ENCODE measurements around the gene GAL3ST2. TPM values are rescaled to one million over a fixed set of nuclear protein-coding genes. Genes with fewer than 3 reads are reported as not detected.

GAL3ST2 gene
- total and polyA plus RNA-seq, 12 donors = 0.16 to 1.8 (median 0.61) TPM; not detected in 4

GRCh38 chr2:241770185-241770935 lies 6.3 kb upstream of the GAL3ST2 start:
- DNase-seq = peak in 1 of 7 donors; percentile 46
- H3K4me3 ChIP-seq = no peak overlapping the region
- intact Hi-C loops (cut with DNase I) = no loop called here
- H3K9me3 ChIP-seq (replicated peaks in 1 of 3) = no peaks in the 10 kb centered on the region
- 49 to 62% (median 58%) methylated on average over 6 to 27 of the region's 27 CpGs for WGBS, 4 donors
- TF ChIP-seq POLR2A (IDR thresholded peaks at IDR 0.05) (no peak), CTCF (IDR thresholded peaks at IDR 0.05) (no peak)
- H3K36me3 ChIP-seq (replicated peaks in 1 of 2) = no peaks in the 10 kb centered on the region
- no peaks in the 10 kb centered on the region for H3K4me1 ChIP-seq (replicated peaks in 1 of 2)
- peak overlapping the region in 1 of 5 donors; percentile 66 for H3K27ac ChIP-seq
- peaks cover 9% of the 10 kb centered on the region for H3K27me3 ChIP-seq

- TF ChIP-seq CTCF (IDR thresholded peaks at IDR 0.05) (no peak), POLR2A (IDR thresholded peaks at IDR 0.05) (no peak)
- Histone ChIP-seq H3K36me3 (replicated peaks in 1 of 2) (no peaks in the 10 kb centered on the region), H3K4me3 (no peak overlapping the region), H3K9me3 (replicated peaks in 1 of 3) (no peaks in the 10 kb centered on the region), H3K27ac (peak overlapping the region in 1 of 5 donors; percentile 66), H3K27me3 (peaks cover 15% of the 10 kb centered on the region), H3K4me1 (replicated peaks in 1 of 2) (no peaks in the 10 kb centered on the region)
- peak in 1 of 7 donors; percentile 46 for DNase-seq
- 80 to 95% (median 90%) methylated on average over 1 to 12 of the region's 12 CpGs for WGBS, 4 donors
- intact Hi-C loops (cut with DNase I) = no loop called here
Observed at GRCh38 chr2:241770936-241771285, 5.7 kb upstream of the GAL3ST2 start.

- H3K9me3 ChIP-seq (replicated peaks in 1 of 3) = no peaks in the 10 kb centered on the region
- TF ChIP-seq POLR2A (IDR thresholded peaks at IDR 0.05) (no peak), CTCF (IDR thresholded peaks at IDR 0.05) (no peak)
- H3K4me3 ChIP-seq = no peak overlapping the region
- peak in 6 of 7 donors; percentile 19 to 65 (median 26) for DNase-seq
- intact Hi-C loops (cut with DNase I) = no loop called here
- H3K27ac ChIP-seq = peak overlapping the region in 1 of 5 donors; percentile 66
- H3K27me3 ChIP-seq = peaks cover 18% of the 10 kb centered on the region
- H3K36me3 ChIP-seq (replicated peaks in 1 of 2) = no peaks in the 10 kb centered on the region
- no peaks in the 10 kb centered on the region for H3K4me1 ChIP-seq (replicated peaks in 1 of 2)
- 57 to 71% (median 65%) methylated on average over 22 to 38 of the region's 38 CpGs for WGBS, 4 donors
Observed at GRCh38 chr2:241771286-241772062, 5.1 kb upstream of the GAL3ST2 start.

GRCh38 chr2:241772063-241772499 lies 4.5 kb upstream of the GAL3ST2 start:
- WGBS, 4 donors = 36 to 48% (median 41%) methylated on average over 9 of the region's 9 CpGs
- intact Hi-C loops (cut with DNase I) = no loop called here
- H3K27me3 ChIP-seq = peaks cover 20% of the 10 kb centered on the region

More at GRCh38 chr2:241772063-241772499, 4.5 kb upstream of the GAL3ST2 start:
- no peak overlapping the region for H3K4me3 ChIP-seq
- H3K27ac ChIP-seq = peak overlapping the region in 1 of 5 donors; percentile 66
- no peaks in the 10 kb centered on the region for H3K4me1 ChIP-seq (replicated peaks in 1 of 2)
- DNase-seq = peak in 2 of 7 donors; percentile 0 to 13
- H3K36me3 ChIP-seq (replicated peaks in 1 of 2) = no peaks in the 10 kb centered on the region
- no peaks in the 10 kb centered on the region for H3K9me3 ChIP-seq (replicated peaks in 1 of 3)
- TF ChIP-seq CTCF (IDR thresholded peaks at IDR 0.05) (no peak), POLR2A (IDR thresholded peaks at IDR 0.05) (no peak)

All from adrenal gland (tissue), 12 donors.